Left ventricle myocardium inferior (tissue), 1 donor: ENCODE data around the gene SLC2A4RG. TPM values are rescaled to one million over a fixed set of nuclear protein-coding genes. Genes with fewer than 3 reads are reported as not detected.

ENCODE experiments used
- DNase-seq: peaks from one replicate; pipeline ENCODE4 v3.0.0-alpha.2; 2020
- H3K27ac ChIP-seq: fragments of 200-600 bp; replicated peaks from 2 replicates; pipeline ENCODE4 v1.8.0; 2021
- H3K27me3 ChIP-seq: fragments of 200-600 bp; 2 replicates; pipeline ENCODE4 v1.8.0; 2021; ENCODE audit warnings: low read depth
- H3K36me3 ChIP-seq: fragments of 200-600 bp; 2 replicates; pipeline ENCODE4 v1.8.0; 2021
- H3K4me1 ChIP-seq: fragments of 200-600 bp; 2 replicates; pipeline ENCODE4 v1.8.0; 2021
- H3K4me3 ChIP-seq: fragments of 200-600 bp; 2 replicates; pipeline ENCODE4 v1.8.0; 2021; ENCODE audit warnings: mild to moderate bottlenecking, moderate library complexity
- H3K9me3 ChIP-seq: fragments of 200-600 bp; replicated peaks from 2 replicates; pipeline ENCODE4 v1.8.0; 2021
- intact Hi-C: fragments of 100-400 bp; cut with micrococcal nuclease; formaldehyde crosslinking; loops from one replicate; pipeline ENCODE4 v1.11.0; 2022
- total RNA-seq: library from RNA; stranded (reverse); fragmentation: NEBNext Ultra II Directional; extraction: Animal tissue kit (Norgen Biotek cat#: 25700); gene quantifications from one replicate; pipeline ENCODE4 v1.2.1, GENCODE V29; 2021
- TF ChIP-seq, protein P1 (sequence below): fragments of 200-600 bp; IDR thresholded peaks from 2 replicates; pipeline ENCODE4 v1.8.0; 2021; ENCODE audit warnings: antibody characterized with exemption, mild to moderate bottlenecking, borderline replicate concordance
- donor health status: DM: no; HTN: yes; CAD: no; lungs with severe emphysema.

The SLC2A4RG gene
- total RNA-seq, 1 donor from 2014 or later: 79.2 TPM

DNA sequence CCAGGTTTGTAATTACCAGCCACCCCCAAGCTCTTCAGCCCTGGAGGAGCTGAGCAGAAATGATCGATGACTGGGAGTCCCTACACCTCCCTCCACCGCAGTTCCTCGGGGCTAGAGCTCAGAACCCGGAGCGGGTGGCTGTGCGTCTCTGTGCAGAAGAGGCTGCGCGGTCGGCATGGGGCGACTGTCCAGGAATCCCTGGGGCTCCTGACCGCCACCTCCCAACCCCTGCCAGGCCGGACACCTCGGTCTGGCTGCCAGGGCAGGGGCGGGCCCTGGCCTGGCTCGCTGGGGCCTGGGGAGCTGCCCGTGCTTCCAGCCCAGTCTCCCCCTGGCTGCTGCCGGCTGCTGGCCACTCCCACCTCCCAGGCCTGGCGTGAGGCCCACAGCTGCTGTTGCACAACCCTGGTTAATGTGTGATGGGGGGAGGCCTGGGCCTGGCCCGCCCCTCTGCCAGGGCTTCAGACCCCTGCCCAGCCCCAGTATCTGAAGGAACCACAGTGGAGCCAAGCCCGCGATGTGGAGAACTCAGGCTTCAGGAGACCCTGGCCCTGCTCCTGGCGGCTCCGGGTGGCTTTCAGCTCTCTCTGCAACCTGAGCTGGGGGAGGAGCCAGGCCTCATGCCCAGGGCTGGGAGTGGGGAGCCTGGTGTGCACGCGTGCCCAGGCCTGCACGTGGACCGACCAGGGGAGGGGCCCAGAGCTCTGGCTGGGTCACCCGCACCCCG, 1.2 kb downstream of the SLC2A4RG start:
- peak overlapping the region; percentile 94 for H3K27ac ChIP-seq
- H3K4me3 ChIP-seq: peak overlapping the region; percentile 81
- intact Hi-C loops: no loop called here
- DNase-seq: peak; percentile 95
- TF ChIP-seq, protein P1, sequence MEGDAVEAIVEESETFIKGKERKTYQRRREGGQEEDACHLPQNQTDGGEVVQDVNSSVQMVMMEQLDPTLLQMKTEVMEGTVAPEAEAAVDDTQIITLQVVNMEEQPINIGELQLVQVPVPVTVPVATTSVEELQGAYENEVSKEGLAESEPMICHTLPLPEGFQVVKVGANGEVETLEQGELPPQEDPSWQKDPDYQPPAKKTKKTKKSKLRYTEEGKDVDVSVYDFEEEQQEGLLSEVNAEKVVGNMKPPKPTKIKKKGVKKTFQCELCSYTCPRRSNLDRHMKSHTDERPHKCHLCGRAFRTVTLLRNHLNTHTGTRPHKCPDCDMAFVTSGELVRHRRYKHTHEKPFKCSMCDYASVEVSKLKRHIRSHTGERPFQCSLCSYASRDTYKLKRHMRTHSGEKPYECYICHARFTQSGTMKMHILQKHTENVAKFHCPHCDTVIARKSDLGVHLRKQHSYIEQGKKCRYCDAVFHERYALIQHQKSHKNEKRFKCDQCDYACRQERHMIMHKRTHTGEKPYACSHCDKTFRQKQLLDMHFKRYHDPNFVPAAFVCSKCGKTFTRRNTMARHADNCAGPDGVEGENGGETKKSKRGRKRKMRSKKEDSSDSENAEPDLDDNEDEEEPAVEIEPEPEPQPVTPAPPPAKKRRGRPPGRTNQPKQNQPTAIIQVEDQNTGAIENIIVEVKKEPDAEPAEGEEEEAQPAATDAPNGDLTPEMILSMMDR: peak; percentile 60
- H3K4me1 ChIP-seq: peaks cover 51% of the 10 kb centered on the region
- peaks cover 45% of the 10 kb centered on the region for H3K36me3 ChIP-seq
- no peaks in the 10 kb centered on the region for H3K9me3 ChIP-seq
- H3K27me3 ChIP-seq: no peaks in the 10 kb centered on the region

DNA sequence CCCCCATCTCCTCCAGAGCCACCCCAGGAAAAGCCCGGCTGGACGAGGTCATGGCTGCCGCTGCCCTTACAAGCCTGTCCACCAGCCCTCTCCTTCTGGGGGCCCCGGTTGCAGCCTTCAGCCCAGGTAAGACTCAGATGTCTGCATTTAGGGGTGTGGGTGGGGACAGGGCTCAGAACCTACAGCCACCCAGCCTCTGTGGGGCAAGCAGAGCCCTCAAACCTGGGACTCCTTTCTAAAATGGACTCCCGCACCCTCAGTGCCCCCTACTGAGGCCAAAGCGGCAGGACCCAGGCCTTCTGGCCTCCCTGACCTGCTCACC, 1.7 kb downstream of the SLC2A4RG start:
- no peak for DNase-seq
- TF ChIP-seq, protein P1: no peak
- no peaks in the 10 kb centered on the region for H3K9me3 ChIP-seq
- peaks cover 45% of the 10 kb centered on the region for H3K36me3 ChIP-seq
- H3K4me3 ChIP-seq: peak overlapping the region; percentile 81
- no peaks in the 10 kb centered on the region for H3K27me3 ChIP-seq
- H3K27ac ChIP-seq: peak overlapping the region; percentile 94
- intact Hi-C loops: no loop called here
- peaks cover 51% of the 10 kb centered on the region for H3K4me1 ChIP-seq

DNA sequence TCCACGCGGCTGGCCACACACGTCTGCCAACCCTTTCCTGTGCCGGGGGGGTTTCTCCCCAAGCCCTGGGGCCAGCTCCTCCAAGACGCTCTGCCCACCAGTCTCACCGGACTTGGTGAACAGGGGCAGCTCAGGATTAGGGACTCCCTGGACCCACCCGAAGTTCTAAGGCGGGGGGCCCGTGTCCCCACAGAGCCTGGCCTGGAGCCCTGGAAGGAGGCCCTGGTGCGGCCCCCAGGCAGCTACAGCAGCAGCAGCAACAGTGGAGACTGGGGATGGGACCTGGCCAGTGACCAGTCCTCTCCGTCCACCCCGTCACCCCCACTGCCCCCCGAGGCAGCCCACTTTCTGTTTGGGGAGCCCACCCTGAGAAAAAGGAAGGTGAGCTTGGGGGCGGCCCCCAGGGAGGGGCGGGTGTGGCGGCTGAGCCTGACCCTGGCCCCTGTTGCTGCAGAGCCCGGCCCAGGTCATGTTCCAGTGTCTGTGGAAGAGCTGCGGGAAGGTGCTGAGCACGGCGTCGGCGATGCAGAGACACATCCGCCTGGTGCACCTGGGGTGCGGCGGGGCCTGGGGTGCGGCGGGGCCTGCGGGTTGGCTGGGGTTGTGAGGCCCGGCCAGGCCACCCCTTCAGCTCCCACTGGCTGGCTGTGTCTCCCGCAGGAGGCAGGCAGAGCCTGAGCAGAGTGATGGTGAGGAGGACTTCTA, 2.3 kb downstream of the SLC2A4RG start:
- peak overlapping the region; percentile 81 for H3K4me3 ChIP-seq
- intact Hi-C loops: no loop called here
- no peaks in the 10 kb centered on the region for H3K9me3 ChIP-seq
- no peak for DNase-seq
- H3K27me3 ChIP-seq: no peaks in the 10 kb centered on the region
- H3K36me3 ChIP-seq: peaks cover 49% of the 10 kb centered on the region
- peaks cover 51% of the 10 kb centered on the region for H3K4me1 ChIP-seq
- TF ChIP-seq, protein P1: no peak
- peak overlapping the region; percentile 94 for H3K27ac ChIP-seq

DNA sequence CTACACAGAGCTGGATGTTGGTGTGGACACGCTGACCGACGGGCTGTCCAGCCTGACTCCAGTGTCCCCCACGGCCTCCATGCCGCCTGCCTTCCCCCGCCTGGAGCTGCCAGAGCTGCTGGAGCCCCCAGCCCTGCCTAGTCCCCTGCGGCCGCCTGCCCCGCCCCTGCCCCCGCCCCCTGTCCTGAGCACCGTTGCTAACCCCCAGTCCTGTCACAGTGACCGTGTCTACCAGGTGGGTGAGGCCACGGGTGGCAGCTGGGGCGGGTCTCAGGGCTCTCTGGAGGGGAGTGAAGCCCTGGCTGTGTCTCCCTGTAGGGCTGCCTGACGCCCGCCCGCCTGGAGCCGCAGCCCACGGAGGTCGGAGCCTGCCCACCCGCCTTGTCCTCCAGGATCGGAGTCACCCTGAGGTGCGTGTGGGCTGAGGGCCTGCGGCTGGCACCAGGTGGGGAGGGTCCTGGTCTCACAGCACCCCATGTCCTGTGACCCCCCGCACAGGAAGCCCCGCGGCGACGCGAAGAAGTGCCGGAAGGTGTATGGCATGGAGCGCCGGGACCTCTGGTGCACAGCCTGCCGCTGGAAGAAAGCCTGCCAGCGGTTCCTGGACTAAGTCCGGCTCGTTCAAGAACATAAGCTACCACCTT, 2.9 kb downstream of the SLC2A4RG start:
- DNase-seq: no peak

DNA sequence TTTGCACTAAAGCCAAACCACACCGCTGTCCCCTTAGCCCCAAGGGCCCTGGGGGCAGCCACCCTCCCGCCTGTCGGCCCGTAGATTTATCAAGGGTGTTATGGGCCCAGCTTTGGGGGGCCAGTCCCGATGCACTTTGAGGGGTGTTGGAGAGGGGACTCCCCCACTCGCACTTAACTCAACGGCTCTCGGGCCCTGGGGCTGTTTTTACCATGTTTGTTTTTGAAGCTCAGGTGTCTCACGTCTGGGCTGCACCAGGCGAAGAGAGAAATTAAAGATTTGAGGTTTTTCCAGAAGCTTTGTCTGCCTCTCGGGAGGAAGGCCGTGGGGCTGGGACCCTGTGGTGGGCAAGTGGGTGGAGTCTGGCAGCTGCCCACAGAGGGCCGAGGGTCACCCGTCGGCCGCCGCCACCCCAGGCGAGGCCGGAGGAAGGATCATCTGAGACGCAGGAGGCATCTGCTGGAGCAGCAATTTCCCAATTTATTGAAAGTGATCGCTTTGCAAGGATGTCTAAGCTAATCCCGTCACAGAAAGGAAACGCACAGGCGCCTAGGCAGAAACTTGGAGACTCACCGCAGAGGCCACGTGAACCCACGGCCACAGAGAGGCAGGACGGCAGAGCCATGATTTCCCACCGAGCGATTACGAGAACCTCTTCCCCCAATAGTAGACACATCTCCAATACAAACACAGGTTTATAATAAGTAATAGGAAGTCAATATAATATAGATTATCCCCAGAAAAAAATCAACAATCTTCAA, 3.8 kb downstream of the SLC2A4RG start:
- peaks cover 46% of the 10 kb centered on the region for H3K4me1 ChIP-seq
- TF ChIP-seq, protein P1: no peak
- no peak overlapping the region for H3K4me3 ChIP-seq
- no peak for DNase-seq
- no peaks in the 10 kb centered on the region for H3K9me3 ChIP-seq
- no peaks in the 10 kb centered on the region for H3K27me3 ChIP-seq
- H3K27ac ChIP-seq: peak overlapping the region; percentile 94
- intact Hi-C loops: no loop called here
- peaks cover 52% of the 10 kb centered on the region for H3K36me3 ChIP-seq

More for the DNA sequence above, 2.9 kb downstream of the SLC2A4RG start:
- H3K4me1 ChIP-seq: peaks cover 46% of the 10 kb centered on the region
- peak overlapping the region; percentile 94 for H3K27ac ChIP-seq
- no peaks in the 10 kb centered on the region for H3K27me3 ChIP-seq
- TF ChIP-seq, protein P1: no peak
- intact Hi-C loops: no loop called here
- peaks cover 52% of the 10 kb centered on the region for H3K36me3 ChIP-seq
- no peaks in the 10 kb centered on the region for H3K9me3 ChIP-seq
- no peak overlapping the region for H3K4me3 ChIP-seq
